ENCODE data around the gene WDR49. TPM values are rescaled to one million over a fixed set of nuclear protein-coding genes. Genes with fewer than 3 reads are reported as not detected.

Gene WDR49
- total and polyA plus RNA-seq, 2 experiments from 2014 or later = 0.95 TPM; not detected in 1

- no peak for DNase-seq (ENCODE audit: low read depth in 1 of 2, low spot score in 1 of 2)
- Histone ChIP-seq H3K36me3 (no peaks in the 10 kb centered on the region), H3K27ac (no peak overlapping the region), H3K27me3 (no peaks in the 10 kb centered on the region), H3K4me3 (no peak overlapping the region), H3K9me3 (ENCODE audit: low read depth) (no peaks in the 10 kb centered on the region), H3K4me1 (ENCODE audit: low read depth) (no peaks in the 10 kb centered on the region)
- TF ChIP-seq, protein P1, sequence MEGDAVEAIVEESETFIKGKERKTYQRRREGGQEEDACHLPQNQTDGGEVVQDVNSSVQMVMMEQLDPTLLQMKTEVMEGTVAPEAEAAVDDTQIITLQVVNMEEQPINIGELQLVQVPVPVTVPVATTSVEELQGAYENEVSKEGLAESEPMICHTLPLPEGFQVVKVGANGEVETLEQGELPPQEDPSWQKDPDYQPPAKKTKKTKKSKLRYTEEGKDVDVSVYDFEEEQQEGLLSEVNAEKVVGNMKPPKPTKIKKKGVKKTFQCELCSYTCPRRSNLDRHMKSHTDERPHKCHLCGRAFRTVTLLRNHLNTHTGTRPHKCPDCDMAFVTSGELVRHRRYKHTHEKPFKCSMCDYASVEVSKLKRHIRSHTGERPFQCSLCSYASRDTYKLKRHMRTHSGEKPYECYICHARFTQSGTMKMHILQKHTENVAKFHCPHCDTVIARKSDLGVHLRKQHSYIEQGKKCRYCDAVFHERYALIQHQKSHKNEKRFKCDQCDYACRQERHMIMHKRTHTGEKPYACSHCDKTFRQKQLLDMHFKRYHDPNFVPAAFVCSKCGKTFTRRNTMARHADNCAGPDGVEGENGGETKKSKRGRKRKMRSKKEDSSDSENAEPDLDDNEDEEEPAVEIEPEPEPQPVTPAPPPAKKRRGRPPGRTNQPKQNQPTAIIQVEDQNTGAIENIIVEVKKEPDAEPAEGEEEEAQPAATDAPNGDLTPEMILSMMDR (IDR thresholded peaks at IDR 0.05; ENCODE audit: low read depth, low read length) = no peak
These were observed 184.4 kb downstream of the WDR49 start for GRCh38 chr3:167469381-167469780.

DNA sequence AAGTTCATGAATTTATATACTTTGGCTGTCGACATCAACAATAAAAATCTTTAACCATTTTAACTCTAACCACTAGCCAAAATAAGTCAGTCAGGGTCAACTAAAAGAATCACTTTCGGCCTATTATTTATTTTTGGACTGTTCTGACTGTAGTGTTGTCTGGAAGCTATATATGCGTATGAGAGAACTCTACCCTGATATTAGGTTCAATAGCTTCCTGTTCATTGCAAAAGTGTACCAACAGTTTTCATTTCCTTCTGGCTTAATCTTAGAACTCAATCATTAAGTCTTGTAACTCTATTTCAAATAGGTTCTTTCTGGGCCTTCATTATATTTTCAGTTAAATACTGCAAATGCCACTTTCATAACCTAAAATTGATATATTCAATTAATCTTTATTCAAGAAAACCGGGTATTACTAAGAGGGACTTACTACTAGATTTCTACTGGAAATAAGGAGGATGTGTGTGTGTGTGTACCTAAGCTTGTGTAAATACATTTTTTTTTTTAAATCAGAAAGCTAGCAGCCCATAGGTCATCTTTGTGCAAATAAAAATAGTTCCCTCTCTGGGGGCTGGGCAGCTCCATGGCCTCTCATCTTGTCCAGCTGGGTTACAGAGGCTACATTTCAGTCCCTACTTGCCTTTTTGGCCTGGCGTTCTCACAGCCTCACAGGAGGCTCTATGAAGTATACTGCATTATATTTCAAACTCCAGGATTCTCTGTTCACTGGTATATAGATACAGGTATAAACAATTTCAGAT, 185.7 kb downstream of the WDR49 start:
- Histone ChIP-seq H3K9me3 (ENCODE audit: low read depth) (no peaks in the 10 kb centered on the region), H3K36me3 (no peaks in the 10 kb centered on the region), H3K4me1 (ENCODE audit: low read depth) (no peaks in the 10 kb centered on the region), H3K27ac (no peak overlapping the region), H3K4me3 (no peak overlapping the region), H3K27me3 (no peaks in the 10 kb centered on the region)
- DNase-seq (ENCODE audit: low read depth in 1 of 2, low spot score in 1 of 2) = no peak
- TF ChIP-seq, protein P1 (IDR thresholded peaks at IDR 0.05; ENCODE audit: low read depth, low read length) = no peak

DNA sequence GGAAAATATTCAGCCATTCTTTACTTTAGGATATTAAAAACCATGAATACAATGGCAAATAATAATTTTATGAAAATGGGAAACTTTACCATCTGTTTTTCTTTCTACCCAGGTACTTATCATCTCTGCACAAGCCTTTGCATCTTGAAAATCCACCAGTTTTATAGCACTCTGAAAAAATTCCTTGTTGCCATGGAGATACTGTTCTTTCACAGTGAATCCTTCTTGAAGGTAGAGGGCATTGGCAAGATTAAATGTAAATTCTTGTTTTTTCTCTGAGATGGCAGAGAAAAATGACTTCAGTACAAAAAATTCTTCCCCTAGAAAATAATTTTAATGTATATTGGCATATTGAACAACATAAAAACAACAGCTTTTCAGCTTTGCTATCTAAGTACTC, 186.8 kb downstream of the WDR49 start:
- Histone ChIP-seq H3K4me1 (ENCODE audit: low read depth) (no peaks in the 10 kb centered on the region), H3K9me3 (ENCODE audit: low read depth) (no peaks in the 10 kb centered on the region), H3K4me3 (no peak overlapping the region), H3K27ac (no peak overlapping the region), H3K36me3 (no peaks in the 10 kb centered on the region), H3K27me3 (no peaks in the 10 kb centered on the region)
- no peak for DNase-seq (ENCODE audit: low read depth in 1 of 2, low spot score in 1 of 2)
- TF ChIP-seq, protein P1 (IDR thresholded peaks at IDR 0.05; ENCODE audit: low read depth, low read length) = no peak

DNA sequence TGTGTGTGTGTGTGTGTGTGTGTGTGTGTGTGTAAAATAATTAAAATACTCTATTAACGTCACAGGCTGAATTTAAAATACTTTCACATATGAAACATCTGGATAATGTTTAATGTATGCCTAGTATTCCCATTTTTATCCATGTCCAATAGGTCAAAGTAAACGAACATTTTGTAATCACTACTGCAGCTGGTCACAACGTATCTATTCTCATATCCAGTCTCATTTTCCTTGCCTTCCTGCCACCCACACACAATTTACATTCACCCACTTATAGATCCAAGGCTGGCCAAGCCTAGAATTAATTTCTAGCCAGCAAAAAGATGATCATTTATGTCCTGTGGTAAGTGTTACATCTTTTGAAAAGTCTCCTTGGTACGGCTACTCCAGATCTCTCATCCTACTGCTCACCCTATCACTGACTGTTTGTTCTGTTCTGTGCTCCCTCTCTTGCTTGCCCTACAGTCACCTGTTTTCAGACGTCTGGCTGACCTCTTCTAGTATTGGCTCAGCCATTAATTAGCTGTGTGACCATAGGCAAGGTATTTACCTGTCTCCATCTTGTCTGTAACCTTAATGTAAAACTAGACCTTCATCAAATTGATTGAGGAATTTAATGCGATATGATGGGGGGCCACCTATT, 197.5 kb downstream of the WDR49 start:
- TF ChIP-seq, protein P1 (IDR thresholded peaks at IDR 0.05; ENCODE audit: low read depth, low read length) = no peak
- H3K9me3 ChIP-seq (ENCODE audit: low read depth) = no peaks in the 10 kb centered on the region
- H3K36me3 ChIP-seq = no peaks in the 10 kb centered on the region
- DNase-seq (ENCODE audit: low read depth in 1 of 2, low spot score in 1 of 2) = no peak
- H3K4me3 ChIP-seq = no peak overlapping the region
- no peaks in the 10 kb centered on the region for H3K27me3 ChIP-seq
- no peak overlapping the region for H3K27ac ChIP-seq
- H3K4me1 ChIP-seq (ENCODE audit: low read depth) = peaks cover 6% of the 10 kb centered on the region

DNA sequence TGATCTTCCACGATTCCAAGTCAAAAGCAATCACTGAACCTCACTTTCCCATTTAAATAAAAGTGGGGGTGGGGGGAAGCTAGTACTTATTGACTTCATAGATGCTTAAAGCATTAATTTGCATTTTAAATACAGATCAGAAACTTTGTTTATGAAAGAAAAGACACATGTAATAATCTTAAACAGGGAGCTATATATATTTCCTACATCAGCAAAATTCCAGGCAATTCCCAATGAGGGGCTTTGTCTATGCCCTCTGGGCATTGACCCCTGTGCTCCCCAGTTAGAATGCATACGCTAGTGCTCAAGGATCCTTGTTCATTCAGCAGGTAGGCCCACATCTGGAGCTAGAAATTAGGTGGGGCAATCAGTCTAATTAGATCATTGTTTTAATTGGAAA, 199.9 kb downstream of the WDR49 start:
- peaks cover 6% of the 10 kb centered on the region for H3K4me1 ChIP-seq (ENCODE audit: low read depth)
- H3K36me3 ChIP-seq = no peaks in the 10 kb centered on the region
- TF ChIP-seq, protein P1 (IDR thresholded peaks at IDR 0.05; ENCODE audit: low read depth, low read length) = no peak
- DNase-seq (ENCODE audit: low read depth in 1 of 2, low spot score in 1 of 2) = no peak
- no peaks in the 10 kb centered on the region for H3K27me3 ChIP-seq
- no peak overlapping the region for H3K4me3 ChIP-seq
- no peaks in the 10 kb centered on the region for H3K9me3 ChIP-seq (ENCODE audit: low read depth)
- H3K27ac ChIP-seq = no peak overlapping the region

Data from cardiac muscle cell (in vitro differentiated cells and primary cell).